GM15510 (cell line): ENCODE measurements around the gene NR2E1.

ENCODE experiments used
- POLR2A ChIP-seq: IDR thresholded peaks from 3 replicates; pipeline ENCODE4 v1.6.1; 2011; ENCODE audit warnings: borderline replicate concordance; ENCODE audit not compliant: insufficient read length; ENCODE audit errors: extremely low read depth

Gene NR2E1

DNA sequence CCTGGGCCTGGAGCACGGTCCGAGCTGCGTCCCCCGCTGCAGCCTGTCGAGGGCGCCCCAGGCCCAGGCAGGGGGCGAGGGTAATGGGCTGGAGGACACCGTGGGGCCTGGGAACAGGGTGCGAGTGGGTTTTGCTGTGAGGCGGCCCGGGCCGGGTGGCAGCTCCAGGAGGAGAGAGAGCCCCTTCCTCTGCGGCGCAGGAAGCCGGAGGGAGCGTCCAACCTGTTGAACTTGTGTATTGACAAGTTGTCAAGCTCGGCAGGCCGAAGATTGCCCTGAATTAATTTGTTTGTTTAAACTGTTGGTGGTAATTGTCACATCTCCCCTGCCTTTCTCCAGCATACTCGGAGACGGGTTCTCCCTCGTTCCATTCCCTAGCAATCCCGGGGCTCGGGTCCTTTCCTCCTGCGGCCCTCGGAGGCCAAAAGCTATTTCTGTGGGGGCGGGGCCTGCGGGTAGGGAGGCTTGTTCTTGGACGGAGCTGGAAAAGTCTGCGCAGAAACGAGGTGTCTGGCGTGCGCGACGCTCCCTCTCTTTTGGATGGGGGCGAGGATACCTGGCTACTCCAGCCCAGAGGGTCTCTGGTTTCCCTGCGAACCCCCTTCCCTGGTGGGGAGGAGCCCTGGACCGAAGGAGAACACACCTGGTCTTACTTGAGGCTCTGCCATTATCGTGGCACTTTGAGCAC is 9.9 kb downstream of the NR2E1 start:
- no peak for TF ChIP-seq POLR2A

DNA sequence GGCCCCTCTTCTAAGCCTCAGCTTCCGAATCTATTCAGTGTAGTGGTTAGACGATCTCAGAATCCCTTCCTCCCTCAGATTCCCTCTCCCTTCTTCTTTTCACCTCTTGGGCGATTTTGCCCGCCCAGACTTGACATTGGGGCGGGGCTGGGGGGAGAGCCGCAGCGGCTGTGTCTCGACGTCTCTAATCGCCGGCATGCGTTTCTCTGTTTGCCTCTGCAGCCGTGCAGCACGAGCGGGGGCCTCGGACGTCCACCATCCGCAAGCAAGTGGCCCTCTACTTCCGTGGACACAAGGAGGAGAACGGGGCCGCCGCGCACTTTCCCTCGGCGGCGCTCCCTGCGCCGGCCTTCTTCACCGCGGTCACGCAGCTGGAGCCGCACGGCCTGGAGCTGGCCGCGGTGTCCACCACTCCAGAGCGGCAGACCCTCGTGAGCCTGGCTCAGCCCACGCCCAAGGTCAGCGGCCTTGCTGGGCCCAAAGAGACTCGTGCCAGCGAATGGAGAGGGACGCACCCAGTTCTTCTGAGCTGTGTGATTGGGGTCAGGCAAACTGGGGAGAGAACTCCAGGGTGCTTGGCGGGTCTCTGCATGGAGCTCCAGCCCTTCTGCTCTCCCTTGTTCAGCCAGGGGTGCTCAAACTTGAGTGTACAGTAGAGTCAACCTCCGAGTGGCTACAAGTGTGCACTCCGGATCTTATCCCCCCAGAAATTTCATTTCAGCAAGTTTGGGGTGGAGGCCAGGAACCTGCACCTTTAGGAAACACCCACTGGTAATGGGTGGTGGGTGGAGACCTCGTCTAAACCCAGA is 10.7 kb downstream of the NR2E1 start:
- no peak for TF ChIP-seq POLR2A

DNA sequence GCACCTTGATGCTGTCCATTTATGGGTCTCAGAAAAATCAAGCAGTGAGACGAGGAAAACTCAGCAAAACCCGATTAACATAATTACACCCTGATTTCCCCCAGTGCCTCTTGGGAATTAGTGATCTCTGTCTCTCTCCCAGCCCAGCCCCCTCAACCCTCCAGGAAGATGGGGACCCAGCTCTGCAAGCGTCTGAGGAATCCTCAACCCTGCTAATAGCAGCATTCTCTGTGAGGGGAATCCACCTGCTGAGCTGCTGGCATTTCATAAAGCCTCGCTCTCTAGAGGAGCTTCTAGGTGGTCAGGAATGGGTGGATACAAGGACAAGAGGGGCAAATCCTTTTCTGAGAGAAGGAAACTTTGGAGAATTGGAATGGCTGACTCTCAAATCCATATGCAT is 13.9 kb downstream of the NR2E1 start:
- TF ChIP-seq POLR2A = no peak

DNA sequence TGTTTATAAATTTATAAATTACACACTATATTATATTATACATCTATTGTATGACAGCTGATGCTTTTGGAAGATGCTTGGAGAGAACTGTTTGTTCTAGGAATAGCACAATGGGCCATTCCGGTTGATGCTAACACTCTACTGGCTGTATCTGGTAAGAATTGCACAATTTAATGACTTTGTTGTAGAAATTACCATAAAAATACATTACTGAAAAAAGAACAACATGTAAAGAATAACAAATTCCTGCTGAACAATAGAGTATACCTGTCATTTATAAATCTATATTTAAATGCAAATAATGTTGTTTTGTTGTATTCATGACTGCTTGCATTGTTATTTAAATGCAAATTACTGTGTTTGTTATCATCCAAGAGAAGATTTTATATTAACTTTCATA is 14.4 kb downstream of the NR2E1 start:
- TF ChIP-seq POLR2A = no peak

- TF ChIP-seq POLR2A = no peak
Observed at GRCh38 chr6:108180776-108181175, 15.0 kb downstream of the NR2E1 start.

GRCh38 chr6:108186226-108186625 is 20.4 kb downstream of the NR2E1 start:
- no peak for TF ChIP-seq POLR2A

- TF ChIP-seq POLR2A = no peak
Observed at GRCh38 chr6:108187519-108187918, 21.7 kb downstream of the NR2E1 start.

DNA sequence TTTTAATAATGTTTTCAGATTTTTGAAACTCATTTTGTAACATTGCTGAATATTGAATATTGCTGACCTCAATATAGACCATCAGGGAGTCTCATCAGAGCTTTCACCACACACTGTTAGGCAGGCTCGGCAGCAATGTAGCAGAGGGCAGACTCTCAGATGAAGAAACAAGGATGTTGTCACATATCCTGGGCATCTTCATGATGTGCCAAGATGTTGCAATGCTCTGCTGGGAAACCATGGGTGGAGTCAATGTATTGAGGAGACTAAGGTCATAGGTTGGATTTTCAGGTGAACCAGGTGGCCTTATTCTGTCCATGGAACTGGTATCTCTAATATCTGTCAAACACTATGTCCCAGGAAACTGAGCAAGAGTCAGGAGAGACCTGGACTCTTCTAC is 27.3 kb downstream of the NR2E1 start:
- TF ChIP-seq POLR2A = no peak

DNA sequence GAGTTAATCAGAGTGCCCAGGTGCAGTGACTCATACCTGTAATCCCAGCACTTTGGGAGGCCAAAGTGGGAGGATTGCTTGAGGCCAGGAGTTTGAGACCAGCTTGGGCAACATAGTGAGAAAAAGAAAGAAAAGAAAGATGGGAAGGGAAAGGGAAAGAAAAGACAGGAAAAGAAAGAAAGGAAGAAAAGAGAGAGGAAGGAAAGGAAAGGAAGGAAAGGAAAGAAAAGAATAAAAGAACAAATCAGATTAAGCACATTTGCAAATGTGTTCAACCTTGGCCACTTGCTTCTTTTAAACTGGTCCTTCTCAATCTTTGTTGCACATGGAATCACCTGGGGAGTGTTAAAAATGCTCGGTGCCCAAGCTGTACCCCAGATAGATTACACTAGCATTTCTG is 28.0 kb downstream of the NR2E1 start:
- TF ChIP-seq POLR2A = no peak

- TF ChIP-seq POLR2A = no peak
Observed at GRCh38 chr6:108194503-108194902, 28.7 kb downstream of the NR2E1 start.

GRCh38 chr6:108195209-108195608 is 29.4 kb downstream of the NR2E1 start:
- no peak for TF ChIP-seq POLR2A

GRCh38 chr6:108198761-108199498 is 33.1 kb downstream of the NR2E1 start:
- no peak for TF ChIP-seq POLR2A

- no peak for TF ChIP-seq POLR2A
Observed at GRCh38 chr6:108200186-108200585, 34.4 kb downstream of the NR2E1 start.

DNA sequence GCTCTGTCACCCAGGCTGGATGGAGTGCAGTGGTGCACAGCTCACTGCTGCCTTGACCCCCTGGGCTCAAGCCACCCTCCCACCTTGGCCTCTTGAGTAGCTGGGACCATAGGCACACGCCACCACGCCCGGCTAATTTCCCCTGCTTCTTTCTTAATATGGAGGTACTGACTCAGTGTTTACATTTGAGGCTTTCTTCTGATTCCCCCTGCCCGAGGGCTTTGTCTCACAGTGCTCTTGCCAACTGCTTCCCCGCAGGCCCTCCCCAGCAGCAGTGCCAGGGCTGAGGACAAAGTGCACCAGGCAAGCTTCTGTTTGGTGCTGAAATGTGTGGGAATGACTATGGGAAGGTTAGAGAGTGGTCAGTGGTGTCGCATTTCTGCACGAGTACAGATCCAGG is 34.8 kb downstream of the NR2E1 start:
- no peak for TF ChIP-seq POLR2A
